Measurements from ENCODE around the gene INTS1.

INTS1 gene

DNA sequence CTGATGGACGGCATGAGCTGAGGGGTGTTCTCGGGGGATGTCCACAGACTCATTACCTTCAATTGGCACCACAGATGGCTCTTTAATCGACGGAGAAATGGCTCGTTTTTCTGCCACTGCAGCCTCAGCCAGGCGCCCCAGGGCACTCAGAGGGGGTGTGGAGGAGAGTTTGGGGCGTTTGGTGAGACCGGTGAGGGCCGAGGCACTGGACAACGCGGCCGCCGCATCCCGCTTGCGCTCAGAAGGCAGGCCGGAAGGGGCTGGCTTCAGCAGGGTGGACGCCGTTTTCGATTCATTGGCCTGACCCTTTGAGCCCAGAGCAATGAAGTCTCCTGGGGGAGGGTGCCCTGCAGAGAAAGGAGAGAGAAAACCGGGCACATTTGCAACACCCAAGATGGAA lies 1.3 kb downstream of the INTS1 start:
- no peak for DNase-seq

DNA sequence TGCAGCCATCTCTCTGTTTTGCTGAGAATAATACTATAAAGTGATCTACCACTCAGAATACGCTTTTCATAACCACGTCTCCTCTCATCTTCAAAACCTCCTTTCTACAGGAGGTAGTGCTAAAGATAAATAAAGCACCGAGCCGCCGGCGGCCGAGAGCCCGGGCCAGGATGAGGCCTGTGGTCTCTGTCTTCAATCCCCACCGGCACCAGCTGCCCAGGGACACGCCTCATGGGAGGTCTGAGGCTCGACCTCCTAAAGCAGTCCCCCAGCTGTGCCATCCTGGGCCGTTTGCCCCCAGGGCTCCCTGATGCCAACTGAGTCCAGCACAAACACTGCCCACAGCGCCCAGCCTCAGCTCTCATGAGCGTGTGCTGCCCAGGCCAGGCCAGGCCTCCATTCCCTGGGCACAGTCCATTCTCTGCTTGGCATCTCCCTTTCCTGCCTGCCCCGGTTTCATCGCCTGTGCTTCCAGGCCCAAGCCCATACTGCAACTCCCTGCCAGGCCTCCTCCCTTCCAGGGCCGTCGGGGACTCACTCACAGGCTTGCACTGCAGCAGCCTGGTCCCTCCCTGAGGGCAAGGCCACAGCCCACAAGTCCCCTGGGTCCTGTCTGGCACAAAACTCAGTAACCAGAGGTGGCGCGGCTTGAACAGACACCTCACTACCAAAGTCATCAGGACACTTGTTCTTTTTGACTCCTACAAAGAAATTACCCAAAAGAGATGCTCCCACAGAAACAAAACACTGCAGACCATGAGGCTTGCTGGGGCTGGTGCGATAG lies 2.5 kb downstream of the INTS1 start:
- no peak for DNase-seq

DNA sequence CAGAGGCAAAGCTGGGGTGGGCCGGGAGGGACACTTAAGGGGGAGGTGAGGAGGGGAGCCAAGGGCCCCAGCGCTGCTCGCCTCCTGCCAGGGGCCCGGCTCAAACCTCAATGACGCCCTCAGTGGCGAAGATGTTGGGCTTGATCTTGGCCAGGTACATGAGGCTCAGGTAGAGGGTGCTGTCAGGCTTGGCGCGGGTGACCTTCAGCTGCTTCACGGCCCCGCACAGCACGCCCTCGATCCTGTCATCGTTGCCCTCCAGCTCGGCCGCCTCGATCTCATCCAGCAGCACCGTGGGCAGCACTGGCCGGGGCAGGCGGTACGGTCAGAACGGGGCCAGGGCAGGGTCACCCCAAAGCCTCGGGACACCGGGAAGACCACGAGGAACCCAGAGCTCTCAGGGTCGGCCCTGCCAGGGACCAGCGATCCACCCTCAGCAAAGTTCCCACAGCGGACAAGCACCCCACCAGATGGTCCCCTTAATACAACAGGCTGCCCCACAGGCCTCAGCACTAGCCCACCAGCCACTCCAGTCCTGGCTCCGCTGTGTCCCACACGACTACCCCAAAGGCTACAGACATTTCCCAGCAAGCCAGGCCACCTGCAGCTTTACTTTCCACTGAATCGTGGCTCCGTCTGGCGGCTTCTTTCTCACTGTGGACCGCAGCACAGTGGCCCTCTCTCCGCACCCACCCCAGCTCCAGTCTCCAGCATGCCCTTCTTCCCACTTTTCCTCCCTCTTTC lies 4.0 kb downstream of the INTS1 start:
- DNase-seq, result no peak

DNA sequence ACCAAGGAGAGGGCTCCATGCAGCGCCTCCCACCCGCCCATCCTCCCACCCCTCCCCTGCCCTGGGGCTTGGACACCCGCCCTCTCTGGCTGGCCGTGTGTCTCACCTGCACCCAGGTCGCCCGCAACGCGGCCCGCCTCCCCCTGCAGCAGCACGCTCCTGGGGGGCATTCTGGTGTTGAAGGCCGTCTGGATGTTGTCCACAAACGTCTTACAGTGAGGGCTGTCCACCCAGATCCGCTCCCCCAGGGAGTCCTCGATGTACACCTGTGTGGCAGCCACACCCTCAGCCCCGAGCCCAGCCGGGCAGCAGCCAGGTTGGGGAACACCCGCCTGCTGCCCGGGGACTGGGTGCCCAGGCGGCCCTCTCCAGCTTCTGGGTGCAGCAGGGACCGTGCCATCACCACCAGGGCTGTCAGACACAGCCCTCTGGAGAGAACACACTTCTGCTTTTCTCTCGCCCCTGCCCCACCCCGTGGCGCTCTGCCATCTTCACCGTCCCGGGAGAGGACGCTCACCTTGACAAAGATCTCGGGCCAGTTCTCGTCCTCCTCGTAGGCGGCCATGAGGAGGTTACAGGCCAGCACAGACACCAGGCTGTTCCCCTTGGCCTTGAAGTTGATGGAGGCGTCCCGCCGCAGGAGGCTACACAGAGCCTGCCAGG lies 4.7 kb downstream of the INTS1 start:
- no peak for DNase-seq

DNA sequence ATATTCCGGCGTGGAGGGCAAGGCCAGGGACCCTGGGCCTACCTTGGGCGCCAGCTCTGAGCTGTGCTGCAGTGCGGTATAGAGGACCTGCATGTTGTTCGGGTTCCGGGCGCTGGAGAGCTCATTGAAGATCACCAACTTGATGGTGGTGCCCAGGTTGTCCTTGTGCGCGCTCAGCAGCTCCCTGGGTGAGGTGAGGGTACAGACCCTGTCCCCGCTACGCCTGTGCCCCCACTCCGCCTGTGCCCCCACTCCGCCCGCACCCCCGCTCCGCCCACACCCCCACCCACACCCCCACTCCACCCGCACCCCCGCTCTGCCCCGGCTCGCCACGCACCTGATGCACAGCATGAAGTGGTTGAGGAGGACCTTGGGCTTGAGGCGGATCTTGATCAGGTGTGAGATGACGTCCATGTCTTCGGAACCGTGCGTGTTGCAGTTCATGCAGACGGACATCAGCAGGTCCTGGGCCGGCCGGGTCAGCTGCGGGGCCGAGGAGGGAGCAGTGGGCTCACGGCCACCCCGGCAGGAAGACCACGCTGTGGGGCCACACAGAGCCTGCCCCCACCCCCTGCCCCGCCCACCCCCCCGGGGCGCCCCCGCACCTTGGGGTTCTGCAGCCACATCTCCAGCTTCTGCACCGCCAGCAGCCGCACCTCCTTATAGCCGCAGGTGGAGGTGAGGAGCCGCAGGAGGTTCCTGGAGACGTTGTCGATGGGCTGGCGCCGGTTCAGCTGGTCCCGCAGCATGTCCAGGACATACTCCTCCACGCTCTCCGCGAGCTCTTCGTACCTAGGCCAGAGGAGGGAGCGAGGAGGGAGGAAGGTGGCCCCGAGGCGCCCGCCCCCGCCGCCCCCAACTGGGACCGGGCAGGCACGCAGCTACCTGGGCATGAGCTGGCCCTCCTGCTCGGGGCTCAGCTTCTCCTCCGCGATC lies 5.6 kb downstream of the INTS1 start:
- DNase-seq, result no peak

DNA sequence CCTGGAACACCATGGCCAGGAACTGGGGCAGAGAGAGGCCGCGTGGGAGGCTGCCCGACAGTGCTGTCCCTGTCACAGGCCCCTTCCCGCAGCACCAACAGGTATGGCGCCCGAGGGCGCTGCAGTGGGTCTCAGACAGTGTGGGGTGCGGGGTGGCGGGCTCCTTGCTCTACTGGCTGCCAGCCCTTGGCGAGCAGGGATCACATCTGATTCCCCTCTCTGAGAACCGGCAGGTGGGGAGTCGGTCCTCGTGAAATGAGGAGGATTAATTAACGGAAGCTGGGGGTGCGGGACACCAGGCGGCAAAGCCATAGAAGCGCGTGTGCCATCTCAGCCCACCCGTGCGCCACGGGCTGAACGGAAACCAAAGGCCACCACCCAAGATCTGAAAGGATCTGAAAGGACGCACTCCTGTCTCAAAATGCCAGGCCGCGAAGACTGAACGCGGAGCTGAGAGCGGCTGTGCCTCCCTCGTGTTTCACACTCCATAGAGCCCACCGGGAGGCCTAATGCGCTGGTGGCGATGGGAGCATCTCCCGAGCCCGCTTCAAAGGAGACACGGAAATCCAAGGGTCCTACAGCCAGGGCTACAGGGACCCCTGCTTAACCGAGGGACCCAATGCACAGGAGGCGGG lies 6.8 kb downstream of the INTS1 start:
- no peak for DNase-seq

DNA sequence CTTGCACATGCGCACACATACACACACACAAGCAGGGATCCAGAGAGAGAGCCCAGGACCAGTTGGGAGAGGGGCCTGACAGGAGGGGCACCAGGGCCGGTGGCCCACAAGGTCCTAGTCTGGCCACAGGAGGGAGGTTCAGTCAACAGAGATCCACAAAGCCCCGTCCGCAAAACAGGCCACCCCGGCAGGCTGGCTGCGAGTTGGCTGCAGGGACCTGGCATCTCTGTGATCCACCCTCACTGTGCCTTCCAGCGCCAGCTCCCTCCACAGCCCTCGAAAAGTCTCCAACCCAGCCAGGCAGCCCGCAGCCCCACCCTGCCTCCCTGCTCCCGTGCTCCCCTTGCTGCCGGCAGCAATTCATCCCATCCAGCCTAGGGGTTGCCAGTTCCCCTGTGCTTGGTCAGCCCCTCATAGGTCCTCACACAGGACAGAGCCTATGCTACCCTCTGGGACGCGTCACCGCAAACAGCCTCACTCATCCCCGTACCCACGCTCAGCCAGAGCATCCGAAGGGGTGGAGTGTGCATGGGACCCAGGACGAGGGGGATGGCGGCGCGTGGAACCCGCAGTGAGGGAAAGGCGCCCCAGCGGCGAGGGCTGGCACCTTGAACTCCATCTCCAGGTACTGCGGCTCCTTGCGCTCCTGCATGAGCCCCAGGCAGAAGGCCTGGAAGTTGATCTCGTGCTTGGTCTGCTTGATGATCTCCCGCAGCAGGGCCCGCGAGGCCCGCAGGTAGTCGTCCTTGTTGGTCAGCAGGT lies 7.5 kb downstream of the INTS1 start:
- DNase-seq, result no peak

DNA sequence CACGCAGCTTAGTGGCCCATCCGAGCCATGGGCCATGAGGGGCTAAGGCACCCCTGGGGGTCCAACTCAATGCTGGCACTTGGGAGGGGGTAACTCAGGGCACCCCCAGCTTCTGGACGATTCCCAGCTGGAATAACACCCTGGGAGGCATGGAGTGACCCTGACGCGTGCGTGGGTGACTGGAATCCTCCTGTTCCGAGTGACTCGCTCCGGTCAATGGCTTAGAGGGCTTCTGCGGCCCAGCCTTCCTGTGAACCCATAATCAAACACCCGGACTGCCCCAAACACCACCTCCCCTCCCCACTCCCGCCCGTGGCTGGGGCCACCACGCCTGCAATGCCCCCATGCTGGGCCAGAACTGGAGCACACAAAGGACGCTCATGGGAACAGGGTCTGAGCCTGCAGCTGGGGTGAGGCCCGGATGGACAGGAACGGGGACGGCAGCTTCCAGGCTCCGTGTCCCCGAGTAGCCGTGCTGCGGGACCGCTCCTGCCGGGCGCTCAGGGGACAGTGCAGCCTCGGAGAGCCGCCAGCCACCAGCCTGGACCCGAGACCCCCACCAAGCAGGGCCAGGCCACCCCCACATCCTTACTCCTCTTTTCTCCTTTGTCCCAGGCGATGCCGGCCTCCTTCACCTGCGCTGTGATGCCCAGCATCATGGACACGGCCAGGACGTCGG lies 8.5 kb downstream of the INTS1 start:
- DNase-seq, result no peak

DNA sequence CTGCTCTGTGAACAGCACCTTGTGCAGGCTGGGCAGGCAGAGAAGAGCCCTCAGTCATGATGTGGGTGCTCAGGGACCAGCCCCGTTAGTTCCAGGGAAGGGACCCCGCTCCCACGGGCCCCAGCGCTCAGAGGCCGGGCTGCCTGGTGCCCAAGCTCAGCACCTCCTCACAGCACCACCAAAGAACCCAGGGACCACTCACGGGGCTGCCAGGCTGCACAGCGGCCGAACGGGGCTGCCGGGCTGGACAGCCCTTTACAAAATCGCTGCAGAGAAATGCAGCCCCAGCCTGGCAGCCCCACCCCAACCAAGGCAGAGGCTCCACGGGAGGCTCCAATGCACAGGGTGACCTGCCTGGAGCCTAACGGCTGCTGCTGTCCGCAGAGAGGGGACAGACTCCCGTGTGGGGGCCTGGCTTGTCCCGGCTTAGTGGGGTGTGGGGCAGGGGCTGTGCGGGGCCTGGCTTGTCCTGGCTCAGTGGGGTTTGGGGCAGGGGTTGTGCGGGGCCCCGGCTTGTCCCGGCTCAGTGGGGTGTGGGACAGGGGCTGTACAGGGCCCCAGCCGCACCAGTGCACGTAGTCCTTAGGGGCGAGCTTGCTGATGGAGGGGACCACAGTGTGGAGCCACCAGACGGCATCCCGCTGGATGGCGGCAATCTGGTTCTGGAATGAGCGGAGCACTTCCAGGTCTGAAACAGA lies 9.2 kb downstream of the INTS1 start:
- DNase-seq, result no peak

DNA sequence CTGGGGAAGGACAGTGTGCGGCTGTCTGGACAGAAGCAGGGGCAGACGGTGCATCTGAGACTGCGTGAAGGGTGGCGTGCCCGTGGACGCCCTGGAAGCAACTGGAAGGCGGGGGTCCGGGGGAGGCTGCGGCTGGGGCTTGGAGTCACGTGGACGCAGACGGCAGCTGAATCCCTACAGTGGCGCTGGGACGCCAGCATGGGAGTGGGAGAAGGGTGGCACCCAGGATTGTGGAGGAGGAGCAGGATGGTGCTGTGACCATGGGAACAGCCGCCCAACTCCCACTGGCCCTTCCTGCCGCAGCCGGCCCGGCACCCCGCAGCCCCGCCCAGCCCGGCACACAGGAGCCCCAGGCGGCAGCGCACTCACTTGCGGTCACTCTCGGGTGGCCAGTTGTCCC lies 9.7 kb downstream of the INTS1 start:
- no peak for DNase-seq

DNA sequence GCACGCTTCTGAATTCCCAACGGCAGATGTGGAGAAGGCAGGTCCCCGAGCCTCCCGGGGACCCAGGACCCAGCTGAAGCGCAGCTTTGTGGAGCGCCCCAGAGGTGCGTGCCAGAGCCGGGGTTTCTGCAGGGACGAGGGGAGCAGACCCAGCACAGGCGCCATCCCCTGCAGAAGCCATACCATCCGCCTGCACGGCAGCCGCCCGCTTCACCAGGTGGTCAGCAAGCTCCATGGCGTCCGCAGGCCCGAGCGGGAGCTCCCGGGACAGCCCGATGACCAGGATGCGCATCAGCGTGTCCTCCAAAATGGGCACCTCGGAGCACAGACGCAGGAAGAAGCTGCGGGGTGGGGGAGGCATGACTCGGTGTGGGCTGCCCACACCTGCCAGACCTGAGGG lies 10.6 kb downstream of the INTS1 start:
- no peak for DNase-seq

DNA sequence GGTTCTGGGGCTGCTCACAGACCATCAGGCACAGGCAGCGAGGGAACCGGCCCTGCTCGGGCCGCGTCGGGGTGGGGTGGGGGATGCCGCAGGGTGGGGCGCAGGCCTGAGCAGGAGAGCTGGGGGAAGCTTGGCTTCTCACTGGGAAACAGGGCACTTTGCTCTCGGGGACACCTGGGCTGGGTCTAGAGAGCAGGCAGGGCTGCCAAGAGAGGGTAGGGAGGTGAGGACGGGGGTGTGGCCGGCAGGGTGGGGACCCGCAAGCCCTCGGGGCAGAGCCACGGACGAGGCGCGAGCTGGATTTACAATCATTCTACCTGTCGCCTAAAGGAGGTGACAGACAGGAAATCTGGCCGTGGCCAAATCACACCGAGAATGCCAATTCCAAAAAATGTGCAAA lies 11.1 kb downstream of the INTS1 start:
- no peak for DNase-seq

DNA sequence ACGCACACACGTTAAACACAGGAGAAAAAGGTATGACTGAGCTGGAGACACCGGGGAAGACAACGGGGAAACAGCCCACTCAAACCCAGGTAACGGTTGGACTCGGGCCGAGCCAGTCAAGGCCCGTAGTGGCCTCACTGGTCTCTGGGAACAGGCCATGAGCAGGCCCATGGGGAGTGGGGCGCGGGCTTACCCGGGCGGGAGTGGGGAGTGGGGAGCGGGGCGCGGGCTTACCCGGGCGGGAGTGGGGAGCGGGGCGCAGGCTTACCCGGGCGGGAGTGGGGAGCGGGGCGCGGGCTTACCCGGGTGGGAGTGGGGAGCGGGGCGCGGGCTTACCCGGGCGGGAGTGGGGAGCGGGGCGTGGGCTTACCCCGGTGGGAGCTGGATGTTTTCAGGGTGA lies 11.5 kb downstream of the INTS1 start:
- DNase-seq, result no peak

DNA sequence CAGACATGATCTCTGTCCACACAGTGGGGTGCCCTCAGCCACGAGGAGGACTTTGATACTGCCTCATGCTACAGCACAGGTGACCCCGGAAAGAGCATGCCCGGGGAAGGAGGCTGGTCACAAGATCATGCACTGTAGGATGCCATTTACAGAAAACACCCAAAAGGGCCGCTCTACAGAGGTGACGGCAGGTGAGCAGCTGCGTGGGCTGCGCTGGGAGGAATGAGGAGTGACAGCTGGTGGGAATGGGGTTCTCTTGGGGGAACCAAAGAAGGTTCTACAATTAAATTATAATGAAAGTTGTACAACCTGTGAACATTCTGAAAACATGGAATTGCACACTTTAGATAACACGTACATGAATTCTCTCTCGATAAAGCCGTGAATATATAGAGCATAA lies 12.0 kb downstream of the INTS1 start:
- no peak for DNase-seq

DNA sequence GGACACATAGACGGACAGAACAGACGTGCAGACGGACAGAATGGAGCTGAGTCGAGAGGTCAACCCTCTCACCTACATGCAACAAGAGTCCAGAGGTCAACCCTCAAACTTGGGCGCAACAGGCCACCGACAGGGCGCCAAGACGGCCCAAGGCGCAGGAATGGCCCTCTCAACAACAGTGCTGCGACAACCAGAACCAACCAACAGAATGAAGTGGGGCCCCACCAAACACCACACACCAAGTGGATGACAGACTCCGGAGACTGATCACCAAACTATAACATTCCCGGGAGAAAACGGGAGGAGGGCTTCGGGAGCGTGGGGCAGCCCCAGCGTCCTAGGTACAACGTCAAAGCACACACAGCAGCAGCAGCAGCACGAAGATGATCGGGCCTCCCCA lies 13.4 kb downstream of the INTS1 start:
- DNase-seq, result no peak

DNA sequence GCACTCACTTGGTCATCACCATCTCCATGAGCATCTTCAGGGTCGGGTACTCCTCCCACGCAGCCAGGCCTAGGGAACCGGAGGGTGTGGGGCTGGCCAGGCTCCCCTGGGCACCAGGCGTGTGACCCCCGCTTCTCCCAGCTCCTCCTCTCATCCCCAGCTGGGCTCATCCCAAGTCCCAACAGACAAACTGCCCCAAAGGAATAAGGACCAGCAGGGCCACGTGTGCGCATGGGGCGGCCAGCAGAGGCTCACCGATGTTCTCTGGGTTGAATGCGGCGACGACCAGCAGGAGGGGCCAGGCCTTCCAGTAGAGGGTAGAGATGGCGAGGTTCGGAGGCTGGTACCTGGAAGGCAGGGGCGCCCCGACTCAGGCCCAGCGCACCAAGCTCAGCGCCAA lies 14.9 kb downstream of the INTS1 start:
- no peak for DNase-seq

DNA sequence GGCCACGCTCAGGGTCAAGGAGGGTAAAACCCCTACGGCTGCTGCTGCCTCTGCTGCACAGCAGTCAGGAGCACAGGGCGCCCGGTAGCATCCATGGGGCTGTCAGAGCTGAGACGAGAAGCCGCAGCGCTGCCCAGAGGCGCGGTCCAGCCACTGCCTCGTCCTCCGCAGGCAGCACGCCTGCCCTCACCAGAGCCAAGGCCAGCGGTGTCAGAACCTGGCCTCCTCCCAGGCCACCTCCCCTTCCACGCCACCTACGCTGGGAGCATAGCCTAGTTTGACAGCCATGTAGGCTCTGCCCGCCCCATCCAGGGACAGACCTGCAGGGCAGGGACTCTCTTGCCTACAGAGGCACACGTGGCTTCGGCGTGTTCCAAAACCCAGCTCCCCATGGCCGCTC lies 16.2 kb downstream of the INTS1 start:
- DNase-seq, result no peak

DNA sequence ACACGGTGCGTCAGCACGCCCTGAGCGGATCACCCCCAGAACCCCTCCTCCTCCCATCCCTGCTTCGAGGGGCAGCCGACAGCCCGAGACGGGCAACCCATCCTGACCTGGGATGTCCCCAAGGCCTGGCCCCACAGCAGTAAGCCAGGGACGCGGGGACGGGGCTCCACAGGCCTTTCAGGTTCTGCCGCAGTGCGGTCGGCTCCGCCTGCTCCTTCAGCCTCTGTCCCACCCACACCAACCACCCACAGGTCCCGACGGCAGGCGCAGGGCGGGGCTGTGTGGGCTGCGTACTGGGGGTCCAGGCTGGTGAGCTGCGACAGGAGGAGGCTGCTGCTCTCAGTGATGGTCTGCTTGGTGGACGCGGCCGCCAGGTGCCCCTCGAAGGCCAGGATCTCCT lies 16.7 kb downstream of the INTS1 start:
- DNase-seq, result no peak

DNA sequence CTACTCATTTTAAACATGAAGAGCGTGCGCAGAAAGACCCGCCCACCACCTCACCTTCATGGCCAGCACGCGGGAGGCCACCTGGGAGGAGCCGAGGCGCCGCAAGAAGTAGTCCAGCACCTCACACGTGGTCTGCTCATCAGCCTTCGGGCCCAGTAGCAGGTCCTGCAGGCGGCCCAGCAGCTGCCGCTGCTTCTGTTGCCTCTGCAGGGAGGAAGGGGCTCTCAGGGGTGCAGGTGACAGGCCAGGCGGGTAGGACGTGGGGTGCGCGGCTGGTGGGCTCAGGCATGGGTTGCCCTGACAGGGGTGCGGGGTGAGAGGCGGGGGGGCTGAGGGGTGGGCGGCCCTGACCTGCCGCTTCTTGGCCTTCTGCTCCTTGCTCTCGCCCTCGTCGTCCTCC lies 17.6 kb downstream of the INTS1 start:
- no peak for DNase-seq

DNA sequence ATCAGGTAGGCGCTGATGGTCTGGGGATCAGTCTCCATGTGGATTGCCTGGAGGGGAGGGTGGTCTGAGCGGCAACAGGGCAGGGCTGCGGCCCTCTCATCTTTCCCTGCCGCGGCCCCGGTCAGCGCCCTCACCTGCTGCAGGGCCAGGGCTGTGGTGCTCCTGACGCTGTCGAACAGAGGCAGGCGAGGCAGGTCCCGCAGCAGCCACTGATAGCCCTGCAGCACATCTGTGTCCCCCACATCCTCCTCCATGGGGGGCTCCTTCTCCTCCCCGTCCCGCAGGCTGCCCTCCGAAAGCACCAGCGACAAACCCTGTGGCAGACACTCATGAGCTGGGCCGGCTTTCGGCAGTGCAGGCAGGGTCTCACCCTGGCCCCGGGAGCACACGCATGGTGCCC lies 19.0 kb downstream of the INTS1 start:
- DNase-seq, result no peak

Data from activated T-cell treated with anti-CD3 and anti-CD28 coated beads, Interleukin-2, amount 50 U/mL, for 1 hour (primary cell).